ENCODE data around the gene SLC4A2.

SLC4A2 gene

DNA sequence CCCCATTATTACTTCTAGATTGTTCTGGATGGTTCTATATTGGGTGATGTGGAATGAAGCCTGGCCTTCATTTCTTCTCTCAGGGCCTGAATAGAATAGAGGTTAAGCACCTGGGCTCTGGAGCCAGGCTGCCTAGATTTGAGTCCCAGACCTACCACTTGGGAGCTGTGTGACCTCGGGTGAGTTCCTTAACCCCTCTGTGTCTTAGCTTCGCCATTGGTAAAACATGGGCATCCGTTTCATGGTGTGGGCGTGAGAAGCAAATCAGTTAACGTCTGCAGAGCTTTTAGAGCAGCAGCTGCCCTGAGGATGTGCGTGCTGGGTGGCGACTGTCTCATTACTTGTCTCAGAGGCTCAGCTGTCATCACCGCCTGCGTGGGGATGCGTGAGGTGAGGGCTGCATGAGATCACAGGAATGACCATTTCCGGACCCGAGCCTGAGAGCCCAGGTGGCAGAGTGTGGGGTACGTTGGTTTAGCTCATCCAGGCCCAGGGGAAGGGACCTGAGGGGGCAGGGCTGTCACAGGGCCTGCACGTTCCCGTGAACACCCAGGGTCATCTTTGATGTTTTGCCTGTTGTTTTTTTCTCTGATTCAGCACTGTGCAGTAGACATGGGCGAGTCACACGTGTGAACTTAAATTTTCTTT, 36.6 kb downstream of the SLC4A2 start:
- DNase-seq: no peak

DNA sequence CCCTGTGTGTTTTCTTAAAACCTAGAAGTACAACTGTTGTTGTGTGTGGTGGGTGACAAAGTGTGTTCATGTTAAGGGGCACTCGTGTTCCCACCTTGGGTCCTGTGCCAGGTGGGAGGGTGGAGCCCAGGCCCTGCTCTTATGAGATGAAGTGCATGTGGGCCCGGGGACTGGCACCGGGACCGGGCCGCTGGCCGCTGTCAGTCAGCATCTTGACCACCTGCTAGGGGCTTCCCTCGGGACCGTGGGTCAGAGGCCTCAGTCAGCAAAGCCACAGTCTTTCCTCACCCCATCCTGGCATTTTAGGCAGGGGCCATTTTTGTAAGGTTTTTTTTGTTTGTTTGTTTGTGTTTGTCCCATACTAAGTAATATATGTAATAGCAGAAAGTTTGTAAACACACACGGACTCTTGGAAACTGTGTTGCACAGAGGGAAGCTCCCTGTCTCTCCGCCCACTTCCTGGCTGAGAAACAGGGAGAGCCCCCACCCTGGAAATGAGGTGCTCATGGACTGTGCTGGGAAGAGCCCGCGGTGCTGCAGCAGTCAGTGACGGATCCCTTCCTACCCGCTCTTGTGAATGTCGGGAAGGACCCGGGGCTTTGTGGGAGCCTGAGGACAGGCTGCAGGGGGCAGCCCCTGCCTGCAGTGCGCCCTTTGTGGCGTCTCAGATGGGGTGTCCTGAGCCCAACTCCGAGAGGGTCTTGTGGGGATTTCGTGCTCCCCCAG, 40.3 kb downstream of the SLC4A2 start:
- no peak for DNase-seq

DNA sequence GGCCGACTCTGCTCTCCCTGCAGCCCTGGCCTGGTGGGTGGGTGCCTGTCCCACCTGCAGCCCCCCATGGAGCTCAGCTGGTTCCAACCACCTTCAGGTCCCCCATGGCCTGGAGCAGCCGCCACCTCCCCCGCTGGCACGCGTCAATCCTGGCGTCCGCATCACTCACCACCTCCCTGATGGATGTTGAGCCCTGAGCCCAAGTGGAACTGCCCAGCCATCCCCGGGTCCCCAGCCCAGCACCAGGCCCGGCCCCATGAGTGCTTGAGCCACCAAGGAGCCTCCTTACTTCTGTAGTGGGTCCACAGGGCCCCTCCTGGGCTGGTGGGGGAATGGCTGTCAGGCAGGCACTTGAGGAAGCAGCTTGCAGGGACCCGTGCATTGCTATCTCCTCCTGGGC, 41.5 kb downstream of the SLC4A2 start:
- DNase-seq: no peak

DNA sequence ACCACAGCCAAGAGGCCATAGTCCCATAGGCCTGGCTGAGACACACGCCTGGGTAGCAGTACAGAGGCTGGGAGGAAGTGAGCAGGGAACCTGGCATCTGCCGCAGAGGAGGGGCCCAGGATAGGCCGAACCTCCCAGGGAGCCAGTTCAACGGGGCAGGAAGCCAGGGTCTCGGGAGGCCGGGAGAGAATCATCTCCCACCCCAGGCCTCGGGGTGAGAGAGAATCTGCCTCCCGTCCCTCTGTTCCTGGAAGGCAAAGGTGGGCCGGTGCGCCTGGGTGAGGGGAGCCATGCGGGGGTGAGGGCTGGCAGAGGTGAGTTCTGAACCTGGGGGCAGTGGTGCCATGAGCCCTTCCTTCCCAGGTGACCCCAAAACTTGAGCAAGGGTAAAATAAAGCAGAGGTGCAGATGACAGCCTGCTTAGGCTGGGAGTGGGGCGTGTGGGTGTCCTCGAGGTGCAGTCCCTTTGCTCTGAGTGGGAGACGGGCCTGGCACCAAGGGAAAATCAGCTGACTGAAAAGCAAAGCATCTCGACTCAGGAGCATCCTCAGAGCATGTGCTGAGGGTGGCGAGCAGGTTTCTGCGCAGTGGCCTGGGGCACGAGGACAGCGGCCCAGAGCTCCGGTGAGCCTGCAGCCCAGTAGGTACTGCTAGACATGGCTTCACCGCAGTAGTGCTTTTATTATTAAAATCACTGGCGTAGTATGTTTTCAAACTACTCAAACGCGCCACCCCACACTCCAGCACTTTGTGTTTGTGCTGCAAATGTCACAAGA, 42.4 kb downstream of the SLC4A2 start:
- DNase-seq: no peak

DNA sequence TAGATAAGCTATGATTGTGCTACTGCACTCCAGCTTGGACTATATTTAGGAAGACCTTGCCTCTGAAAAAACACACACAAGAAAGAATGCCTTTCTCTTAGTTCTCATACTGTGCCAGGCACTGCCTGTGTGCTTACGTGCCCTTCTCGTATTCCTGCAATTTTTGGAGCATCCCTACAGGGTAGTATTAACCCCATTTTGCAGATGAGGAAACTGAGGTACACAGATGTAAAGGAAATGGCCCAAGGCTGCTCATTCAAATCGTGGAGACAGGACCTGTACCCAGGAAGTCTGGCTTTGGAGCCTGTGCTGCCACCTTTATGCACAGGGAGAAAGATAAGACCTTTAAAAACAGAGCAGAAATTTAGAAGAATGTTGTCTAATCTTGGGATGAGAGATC, 43.6 kb downstream of the SLC4A2 start:
- DNase-seq: no peak

DNA sequence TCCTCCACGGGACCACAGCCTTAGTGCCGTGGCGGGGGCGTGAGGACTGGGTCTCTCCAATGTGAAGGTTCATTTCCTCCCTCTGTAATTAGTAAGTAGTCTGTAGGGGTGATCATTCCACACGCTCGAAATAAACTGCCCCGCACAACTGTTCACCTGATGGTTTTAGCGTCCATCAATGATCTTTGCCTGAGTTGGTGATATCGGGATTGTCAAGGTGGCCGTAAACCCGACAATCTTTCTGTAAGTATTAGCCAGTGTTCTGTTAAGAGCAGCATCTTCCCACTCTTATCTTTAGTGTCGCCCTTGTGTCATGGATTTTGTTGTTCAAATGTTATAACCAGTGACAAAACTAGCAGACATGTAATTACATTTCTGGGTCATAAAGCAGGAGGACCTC, 44.6 kb downstream of the SLC4A2 start:
- DNase-seq: no peak

DNA sequence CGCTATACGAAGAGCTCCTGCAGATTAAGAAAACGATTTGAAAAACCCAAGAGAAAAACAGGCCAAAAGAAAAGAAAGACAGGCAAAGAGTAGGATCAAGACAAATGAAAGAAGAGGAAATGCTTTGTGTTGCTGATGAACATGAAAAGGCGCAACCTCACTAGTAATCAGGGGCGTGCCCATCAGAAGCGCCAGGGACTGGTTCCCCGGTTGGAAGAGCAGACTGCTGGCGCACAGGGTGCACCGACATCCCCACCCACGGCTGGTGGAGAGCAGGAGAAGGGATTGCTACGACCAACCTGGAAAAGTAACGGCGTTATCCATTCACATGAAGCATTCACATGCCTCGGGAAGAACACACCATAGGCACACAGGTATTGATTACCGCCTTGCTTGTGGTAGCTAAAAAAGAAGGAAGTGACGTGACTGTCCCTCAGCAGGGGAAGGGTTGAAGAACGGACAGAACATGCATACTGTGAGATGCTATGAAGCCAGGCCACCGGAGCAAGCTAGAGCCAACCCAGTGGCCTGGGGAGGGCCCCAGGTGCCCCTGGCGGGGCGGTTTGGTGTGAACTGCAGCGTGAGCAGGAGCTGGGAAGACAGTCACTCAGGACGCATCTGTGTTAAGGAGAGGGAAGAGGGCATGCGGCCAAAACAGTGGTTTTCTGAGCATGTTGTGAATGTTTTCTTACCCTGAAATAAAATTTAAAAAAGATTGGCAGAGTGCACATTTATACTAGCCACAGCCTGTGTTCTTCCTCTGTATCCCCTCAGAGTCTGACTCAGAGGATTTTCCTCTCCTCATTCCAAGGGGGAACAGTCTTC, 45.2 kb downstream of the SLC4A2 start:
- no peak for DNase-seq

DNA sequence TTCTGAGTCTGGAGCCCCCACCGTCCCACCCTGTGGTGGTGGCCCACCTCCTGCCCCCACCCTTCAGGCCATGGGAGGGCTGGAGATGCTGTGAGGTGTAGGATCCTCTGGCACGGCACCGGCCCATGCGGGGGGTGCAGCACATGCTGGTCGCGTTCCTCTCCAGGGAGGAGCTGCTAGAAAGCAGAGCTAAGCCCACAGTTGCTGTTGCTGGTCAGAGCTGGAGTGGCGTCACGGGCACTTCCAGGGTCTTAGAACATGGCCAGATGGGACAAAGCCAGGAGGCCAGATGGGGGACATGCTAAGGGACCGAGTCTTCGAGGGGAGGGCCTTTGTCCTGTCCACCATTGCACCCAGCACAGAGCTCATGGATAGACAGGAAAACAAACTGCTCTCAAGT, 48.5 kb downstream of the SLC4A2 start:
- no peak for DNase-seq

DNA sequence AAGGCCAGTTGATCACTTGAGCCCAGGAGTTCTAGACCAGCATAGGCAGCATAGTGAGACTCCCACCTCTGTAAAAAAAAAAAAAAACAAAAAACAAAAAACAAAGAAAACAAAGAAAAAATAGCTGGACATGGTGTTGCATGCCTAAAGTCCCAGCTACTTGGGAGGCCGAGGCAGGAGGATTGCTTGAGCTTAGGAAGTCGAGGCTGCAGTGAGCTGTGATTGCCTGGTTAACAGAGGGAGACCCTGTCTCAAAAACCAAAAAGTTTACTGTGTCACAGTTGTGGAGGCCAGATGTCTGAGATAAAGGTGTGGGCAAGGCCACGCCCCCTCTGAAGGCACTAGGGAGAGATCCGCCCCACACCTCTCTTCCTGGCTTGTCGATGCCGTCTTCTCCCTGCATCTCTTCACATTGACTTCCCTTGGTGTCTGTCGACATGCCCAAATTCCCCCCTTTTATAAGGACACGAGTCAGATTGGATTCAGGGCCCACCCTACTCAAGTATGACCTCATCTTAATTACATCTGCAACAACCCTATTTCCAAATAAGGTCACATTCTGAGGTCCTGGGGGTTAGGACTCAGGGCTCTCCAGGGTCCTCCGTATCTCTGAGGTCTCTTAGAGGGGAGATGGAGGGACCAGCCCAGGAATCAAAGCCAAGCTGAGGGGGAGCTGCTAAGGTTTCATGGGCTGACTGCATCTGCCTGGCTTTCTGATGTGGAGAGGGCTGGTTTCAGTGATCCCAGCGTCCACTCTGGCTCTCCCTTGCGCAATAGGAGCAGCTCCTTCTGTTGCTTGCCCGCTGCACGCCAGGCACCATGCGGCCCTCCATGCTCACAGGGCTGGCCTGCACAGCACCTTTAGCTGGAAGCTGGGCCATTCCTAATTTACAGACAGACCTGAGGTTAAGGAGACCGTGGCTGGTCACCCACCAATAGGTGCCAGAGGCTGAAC, 50.0 kb downstream of the SLC4A2 start:
- DNase-seq: no peak

DNA sequence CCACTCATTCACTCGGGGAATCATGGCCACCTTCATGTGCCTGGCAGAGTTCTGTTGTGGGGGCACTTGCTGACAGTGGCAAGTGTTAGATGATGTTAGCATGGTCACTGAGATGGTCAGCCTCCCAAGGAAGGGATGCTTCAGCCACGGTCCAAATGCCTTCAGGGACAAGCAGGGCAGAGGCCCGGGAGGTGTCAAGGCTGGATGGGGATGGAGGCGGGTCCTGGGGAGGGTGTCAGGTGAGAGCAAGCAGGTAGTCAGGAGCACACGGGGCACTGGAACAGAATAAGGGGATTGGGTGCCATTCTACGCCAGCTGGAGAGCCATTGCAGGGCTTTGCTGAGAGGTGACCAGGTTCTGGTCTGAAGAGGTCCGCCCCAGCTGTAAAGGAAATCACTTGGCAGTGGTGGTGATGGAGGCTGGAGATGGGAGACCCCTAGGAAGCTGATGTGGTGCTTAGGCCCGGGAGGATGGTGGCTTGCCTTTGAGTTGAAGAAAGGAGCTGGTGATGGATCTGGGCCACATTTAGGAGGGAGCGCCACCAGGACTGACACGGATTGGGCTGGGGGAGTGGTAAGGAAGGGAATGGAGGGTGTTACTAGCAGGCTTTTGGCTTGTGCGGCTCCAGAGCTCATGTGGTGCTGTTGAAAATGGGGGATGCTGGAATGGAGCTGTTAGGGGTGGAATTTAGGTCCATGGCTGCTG, 51.0 kb downstream of the SLC4A2 start:
- DNase-seq: no peak

DNA sequence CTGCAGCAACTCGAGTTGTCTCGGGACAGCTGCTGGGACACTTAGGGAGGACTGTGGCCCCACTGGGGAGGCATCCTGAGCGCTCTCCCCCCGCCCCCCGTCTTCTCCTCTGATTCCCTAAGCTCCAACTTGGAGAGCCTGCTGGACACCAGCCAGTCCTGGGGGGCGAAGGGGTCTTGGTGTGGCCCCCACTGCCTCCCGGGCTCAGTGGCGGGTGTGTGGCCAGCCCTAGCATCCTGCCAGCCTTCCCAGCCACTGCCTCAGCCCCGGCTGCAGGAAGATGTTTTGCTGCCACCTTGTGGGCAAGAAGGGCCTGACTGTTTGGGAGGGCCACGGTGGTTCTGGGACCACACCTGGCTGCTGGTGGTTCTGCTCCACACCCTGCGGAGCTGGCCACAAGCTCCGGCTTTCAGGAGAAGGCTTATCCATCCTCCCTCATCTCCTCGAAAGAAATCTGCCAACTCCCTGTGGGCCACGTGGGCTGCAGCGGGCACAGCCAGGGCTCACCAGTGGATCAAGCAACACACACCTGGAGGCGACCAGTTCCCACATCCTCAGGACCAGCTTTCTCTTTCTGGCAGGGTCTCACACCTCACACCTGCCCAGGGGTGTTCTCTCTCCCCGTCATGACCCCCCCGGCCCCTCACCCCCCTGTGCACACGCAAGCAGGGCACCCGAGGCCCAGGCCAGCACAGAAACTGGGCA, 51.7 kb downstream of the SLC4A2 start:
- DNase-seq: peak; percentile 85

DNA sequence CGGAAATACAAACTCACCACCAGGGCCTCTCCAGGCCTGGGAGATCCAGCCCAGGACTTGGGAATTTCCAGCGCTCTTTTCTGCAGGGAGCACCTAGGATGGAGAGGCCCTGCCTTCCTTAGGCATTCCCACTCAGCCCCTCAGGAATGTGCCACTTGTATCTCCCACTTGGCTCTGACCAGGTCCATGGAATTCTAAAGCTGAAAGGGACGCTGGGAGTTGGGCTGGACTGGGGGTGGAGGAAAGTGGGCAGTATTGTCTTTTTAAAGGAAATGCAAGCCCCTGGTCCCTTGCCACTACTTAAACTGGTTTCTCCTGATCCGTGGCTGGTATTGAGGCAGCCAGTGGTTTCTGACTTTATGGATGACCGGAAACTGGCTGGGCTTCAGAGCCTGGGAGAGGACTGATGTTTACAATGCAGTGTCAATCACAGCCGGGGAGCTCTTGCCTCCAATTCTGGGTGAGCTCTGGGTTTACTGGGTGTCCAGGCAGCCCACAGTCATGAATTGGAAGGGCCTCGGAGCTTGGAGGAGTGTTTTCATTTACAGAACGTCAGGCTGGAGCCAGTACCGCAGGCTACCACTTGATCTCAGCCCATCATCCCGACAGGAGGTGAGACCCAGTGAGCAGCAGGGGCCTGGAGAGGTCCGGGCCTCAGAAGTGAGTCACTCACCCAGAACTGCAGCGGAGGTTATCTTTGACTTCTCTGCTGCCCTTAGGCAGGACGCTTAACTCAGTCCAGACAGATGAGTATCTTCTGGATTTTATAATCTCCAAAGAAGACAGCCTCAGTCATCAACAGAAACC, 54.2 kb downstream of the SLC4A2 start:
- no peak for DNase-seq

DNA sequence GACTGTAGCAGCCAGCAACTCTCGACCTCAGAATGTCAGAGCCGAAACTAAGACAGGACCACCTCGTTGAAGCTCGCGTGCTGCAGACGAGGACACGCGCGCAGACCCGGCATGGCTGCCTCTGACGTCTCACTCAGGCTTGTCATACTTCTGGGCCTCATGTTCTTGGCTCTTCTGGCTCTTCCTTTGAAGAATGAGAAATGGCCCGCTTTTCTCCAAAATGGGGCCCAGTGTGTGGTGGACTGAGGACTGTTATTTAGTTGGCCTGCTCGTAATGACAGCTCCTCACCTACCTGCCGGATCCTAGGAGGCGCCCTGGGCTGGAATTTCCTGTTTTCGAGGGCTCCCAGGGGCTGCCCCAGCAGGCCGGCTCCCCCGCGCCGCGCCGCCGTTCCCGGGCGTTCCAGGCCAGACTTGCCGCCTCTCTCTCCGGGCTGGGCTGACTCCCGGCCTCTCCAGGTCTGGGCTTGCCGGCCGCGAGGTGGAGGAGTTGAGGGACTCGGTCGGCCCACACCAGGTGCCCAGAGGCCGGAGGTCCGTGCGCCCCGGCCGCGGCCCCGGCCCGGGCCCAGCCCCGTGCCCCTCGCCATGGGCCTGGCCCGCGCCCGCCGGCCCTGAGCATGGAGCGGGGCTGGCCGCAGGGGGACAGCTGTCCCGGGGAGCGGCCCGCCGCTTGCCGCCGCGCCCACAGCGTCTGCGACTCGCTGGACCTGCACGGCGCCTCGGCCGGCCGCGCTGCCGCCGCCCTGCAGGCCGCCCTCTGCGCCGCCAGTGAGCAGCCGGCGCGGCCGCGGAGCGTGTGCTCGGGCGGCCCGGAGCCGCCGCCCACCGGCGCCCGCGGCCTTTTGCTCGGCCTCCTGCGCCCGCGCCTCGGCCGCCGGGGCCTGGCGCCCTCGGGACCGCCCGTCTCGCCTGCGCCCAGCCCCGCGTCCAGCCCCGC, 55.0 kb downstream of the SLC4A2 start:
- no peak for DNase-seq

DNA sequence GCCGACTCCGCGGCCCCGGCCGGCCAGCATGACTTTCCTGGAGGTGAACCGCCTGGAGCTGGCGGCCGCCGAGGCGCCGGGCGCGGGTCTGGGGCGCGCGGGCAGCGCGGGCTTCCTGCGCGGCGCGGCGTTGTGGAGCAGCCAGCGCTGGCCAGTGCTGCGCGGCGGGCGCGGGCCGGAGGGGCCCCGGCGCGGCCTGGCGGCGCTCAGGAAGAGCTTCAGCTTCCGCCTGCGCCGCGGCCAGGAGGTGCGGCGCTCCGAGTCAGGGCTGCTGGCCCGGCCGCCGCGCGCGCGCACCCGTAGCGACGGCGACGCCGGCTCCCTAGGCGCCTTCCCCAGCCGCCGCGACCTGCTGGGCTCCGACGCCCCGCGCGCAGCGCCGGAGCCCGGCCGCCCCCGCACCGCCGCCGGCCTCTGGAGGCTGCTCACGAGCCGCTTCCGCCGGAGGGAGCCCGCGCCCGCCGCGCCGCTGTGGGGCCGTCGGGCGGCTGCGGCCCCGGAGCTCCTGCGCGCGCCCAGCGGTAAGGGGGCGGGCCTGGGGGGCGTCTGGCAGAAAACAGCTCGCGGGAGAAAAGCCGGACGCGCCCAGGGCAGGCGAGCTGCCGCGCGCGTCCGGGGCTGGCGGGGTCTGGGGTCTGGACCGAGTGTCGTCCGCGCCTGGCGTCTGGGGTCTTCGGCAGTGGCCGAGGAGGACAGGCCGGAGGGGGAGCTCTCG, 55.9 kb downstream of the SLC4A2 start:
- peak; percentile 70 for DNase-seq

DNA sequence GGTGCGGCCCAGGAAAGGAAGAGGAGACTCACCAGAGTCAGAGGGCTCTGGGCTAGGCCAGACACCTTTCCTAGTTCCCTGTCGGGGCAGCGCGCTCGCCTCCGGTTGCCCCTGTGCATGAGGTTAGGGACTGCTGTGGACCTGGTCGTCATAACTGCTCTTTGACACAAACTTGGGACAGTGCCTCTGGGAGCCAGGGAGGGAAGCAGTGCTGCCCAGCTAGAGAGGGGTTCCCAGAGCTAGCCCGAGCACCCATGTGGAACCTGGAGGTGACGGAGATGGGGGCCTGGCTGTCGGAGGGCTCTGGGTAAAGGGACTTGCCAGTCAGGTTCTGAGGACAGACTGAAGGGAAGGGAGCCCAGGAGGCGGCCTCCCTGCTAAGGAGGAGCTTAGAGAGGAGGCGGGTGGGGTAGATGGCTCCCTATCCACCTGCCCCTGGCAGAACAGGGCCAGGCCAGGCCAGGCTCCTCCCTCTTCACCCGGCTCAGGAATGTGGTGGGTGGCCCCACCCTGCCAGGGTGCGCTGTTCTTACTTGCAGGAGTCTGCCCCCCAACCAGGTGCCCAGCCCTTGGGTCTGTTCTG, 56.5 kb downstream of the SLC4A2 start:
- DNase-seq: no peak

DNA sequence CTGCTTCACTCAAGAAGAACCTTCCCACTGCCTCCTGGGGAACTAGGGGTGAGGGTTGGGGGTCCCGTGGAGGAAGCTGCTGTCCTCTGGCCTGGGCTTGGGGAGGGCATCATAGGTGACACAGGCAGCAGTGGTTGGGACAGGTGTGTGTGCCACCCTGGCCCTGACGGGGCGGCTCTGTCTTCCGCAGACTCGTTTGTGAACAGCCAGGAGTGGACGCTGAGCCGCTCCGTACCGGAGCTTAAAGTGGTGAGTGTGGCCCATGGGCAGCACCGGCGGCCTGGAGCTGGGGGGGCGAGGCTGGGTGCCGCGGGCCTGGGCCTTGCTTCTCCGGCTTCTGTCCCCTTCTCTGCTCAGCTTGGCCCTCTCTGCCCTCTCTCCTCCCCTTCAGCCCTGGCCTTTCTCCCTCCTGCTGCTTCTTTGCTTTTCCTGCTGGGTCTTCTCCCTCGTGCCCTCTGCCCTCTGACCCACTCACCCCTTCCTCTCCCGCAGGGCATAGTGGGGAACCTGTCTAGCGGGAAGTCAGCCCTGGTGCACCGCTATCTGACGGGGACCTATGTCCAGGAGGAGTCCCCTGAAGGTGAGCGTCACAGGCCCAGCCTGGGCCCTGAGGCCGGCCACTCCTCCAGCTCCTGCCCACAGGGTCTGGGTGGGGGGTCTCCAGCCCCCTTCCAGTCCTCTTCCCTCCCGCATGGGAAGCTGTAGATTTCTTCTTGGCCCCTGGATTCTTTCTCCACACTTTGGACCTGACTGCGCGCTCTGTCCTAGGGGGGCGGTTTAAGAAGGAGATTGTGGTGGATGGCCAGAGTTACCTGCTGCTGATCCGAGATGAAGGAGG, 57.4 kb downstream of the SLC4A2 start:
- no peak for DNase-seq

DNA sequence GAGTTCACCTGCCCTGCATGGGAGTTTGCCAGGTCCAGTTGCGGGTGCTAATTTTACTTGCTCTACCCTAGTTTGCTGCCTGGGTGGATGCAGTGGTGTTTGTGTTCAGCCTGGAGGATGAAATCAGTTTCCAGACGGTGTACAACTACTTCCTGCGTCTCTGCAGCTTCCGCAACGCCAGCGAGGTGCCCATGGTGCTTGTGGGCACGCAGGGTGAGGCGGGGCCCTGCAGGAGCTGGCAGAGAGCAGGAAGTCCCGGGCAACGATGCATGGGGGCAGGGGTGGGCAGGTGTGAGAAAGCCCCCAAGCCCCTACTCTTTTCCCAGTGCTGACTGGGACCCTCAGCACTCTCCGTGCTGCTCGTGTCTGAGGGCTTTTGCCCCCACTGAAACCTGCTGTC, 58.2 kb downstream of the SLC4A2 start:
- no peak for DNase-seq
